HG03571 (cell line): ENCODE data around the gene CTNNA2.

Experiments used
- ATAC-seq: cut with Tn5 transposase; IDR thresholded peaks from one replicate; pipeline ENCODE4 v1.9.1; 2021; ENCODE audit not compliant: unreplicated experiment

Gene CTNNA2

DNA sequence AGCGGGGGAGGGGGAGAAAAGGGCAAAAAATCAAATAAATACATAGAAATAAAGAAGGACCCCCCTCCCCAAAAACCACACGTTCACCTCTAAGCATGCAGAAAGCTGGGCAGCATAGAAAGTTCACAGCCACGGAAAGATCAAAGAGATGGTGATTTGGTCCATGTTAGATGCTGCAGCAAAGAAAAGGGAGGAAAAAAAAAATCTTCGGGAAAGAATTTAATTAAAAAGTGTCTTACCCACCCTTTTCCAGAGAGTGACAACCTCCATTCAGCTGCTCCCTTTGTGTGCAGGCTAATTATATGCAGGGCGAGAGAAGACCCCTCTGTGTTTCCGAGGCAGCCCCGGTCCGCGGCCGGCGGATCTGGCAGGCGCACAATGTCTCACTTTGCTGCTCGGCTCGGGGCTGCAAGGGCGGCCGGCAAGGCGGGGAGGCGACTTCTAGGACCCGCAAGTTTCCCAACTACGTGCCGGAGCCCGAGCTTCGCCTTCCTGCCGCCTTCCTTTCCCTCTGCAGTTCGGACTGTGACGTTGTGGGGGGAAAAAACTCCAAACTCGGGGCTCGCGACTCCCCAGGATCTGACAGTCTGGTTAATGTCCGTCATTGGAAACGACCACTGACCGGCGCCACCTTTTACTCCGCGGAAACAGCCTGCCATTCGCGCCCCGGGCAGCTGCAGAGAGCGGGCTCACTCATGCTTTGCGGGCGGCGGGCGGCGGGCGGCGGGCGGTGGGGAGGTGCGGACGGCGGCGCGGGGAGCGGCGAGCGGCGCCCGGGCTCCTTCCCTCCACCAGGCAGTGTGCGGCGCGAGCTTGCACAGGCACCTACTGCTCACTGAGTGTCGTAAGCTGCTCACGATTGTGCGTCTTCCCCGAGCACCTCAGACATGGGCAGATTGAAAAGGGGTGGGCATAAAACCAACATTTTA is 791.3 kb downstream of the CTNNA2 start, which contains the start of gene LRRTM1:
TSS of gene LRRTM1 (minus strand) at position 844 of the 929 bp plus-strand sequence. CDS start 933 bp downstream, outside the sequence.
- no peak for ATAC-seq

DNA sequence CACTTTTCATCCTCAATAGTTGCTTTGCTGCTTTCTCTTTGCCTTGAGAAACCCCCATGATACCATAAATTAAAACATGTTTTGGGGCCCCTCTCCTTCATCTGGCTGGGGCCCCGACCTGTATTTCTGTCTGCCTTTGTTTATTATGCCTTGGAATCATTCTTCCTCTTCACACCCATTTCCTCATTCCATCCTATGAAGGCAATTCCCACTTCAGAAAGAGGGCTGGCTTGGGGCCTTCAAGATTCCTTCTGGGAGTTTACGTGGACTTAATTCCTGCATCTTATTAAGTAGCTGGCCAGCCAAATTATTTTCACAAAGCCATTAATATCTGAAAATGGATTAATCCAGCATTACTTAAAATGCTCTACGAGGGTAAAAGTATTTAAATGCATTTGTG is 798.5 kb downstream of the CTNNA2 start:
- no peak for ATAC-seq

DNA sequence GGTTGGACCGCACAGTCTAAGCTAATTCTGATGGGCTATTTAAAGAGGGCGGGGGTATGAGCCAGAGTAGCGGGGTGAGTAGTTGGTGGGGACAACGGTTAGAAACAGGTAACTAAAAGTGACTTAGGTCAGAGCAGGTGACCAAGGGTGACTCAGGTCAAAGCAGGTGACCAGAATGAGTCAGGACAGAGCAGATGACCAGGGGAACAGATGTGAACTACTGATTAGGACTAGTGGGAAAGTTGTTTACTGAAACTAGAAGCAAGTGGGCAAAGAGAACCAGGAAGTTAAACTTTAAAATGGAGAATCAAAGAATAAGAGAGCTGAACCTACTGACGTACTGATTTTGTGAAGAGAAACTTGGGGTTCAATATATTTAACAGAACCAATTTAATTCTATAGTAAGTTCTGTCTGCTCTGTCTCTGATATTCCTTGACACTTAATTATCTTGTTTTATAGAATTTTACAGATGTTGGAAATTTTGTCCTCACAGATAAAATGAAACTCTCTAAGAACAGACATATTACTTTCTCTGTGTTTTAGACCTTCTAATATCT is 799.5 kb downstream of the CTNNA2 start:
- no peak for ATAC-seq

DNA sequence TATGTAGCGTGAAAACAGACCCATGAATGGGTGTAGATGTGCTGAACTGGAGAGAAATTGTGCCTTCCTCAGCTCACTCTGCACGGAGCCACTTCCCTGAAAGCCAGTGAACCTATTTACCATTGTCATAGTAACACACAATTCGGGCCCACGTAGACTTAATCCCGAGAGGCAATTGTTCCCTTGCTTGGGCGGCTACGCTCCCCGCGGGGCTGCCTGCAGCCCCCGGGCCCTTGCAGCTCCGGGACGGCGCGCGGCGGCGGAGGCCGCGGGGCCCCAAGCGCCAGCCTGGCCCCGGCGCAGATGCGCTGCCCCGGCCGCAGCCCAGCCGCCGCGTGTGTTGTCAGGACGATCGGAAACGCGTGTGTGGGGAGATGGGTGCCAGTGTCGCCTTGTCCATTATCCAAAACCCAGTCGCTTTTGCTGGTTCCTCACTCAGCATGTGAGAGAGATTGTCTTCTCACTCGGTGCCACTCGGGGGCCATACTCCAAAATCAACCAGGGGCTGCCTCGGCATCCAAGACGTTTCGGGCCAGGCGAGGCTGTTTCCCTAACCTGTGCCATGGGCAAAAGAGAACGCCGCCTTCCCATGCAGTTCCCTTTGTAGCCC is 809.6 kb downstream of the CTNNA2 start:
- no peak for ATAC-seq

DNA sequence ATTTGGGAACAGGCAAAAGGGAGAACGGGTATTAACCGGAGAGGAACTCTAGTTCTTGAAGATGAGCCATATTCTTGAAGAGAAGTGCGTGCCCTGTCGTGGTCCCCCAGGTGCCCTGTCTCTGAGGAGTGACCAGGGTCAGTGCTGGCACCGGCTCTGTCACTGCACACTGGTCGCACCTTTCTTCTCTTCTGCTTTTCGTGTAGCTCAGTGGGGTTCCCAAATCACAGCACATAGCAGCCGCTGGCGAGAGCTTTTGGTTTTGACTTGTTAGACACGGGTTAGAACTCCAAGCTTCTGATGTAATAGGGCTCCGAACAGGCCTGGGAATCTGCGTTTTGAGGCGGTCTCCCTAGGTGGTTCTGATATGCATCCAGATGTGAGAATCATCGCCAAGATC is 810.1 kb downstream of the CTNNA2 start:
- no peak for ATAC-seq

DNA sequence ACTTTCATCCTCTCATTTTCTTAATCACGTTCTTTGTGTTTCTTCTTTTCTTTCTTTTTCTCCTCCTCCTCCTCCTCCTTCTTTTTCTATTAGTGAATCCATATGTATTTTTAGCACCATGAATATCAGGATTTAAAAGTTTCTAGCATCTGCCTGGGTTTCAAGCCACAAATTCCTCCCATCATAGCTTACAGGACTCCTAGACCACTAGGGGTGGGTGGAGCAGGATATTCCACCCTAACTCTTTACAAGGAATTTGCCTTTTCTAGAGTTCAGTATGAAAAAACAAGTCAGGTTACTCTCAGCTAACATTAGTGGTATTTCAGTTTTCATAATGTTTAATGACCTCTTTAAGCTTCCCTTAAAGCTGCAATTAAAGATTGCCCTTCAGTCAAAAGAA is 810.8 kb downstream of the CTNNA2 start:
- ATAC-seq: no peak

DNA sequence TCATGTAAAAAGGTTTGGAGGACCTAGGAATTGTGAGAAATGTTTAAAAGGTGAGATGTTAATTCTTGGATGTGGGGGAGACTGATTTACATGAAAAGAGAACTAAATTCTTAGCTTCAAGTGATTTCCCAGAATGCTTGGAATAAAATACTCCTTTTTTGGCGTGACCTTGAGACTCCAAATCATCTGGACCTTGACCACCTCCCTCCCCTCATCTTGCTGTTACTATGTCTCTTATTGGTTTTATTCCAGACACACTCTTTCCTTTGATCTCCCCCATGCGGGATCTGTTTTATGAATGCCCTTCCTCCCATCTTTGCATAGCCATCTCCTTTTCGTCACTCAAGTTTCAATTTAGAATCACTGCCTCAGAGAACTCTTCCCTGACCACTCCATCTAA is 811.7 kb downstream of the CTNNA2 start:
- ATAC-seq: no peak

DNA sequence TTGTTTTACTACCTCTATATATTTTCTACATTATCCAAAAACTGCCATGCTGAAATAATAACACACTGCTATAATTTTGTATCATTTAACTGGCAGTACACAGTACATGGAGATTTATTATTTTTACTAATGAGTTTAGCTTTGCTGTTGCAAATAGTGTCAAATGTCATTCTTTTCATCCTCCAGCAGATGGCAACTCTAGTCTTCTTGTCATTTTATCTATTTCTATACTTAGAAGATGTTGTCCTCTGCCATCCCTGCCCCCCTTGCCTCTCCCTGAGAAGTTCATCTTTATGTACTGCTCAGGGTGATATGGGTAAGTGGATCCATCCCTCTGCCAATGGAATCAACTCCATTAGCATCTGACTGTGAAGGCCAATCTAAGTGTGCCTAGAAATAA is 813.4 kb downstream of the CTNNA2 start:
- no peak for ATAC-seq

DNA sequence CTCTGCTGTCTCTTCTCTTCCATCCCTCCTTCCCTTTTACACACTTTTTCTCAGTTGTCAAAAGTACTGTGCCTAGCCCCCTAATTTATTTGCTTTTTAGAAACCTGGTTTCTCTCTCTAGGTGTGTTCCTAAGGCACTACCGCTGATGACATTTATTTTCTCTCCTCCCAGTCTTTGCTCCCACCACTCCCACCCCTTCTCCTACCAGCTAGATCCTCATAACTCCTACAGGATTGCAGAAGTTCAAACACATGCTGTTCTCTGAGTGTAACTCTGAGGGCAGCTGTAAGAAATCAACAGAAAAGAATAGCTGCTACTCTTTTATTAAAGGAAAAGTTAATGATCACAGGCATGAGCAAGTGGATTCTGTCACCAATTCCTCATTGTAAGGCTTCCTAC is 814.0 kb downstream of the CTNNA2 start:
- ATAC-seq: no peak

DNA sequence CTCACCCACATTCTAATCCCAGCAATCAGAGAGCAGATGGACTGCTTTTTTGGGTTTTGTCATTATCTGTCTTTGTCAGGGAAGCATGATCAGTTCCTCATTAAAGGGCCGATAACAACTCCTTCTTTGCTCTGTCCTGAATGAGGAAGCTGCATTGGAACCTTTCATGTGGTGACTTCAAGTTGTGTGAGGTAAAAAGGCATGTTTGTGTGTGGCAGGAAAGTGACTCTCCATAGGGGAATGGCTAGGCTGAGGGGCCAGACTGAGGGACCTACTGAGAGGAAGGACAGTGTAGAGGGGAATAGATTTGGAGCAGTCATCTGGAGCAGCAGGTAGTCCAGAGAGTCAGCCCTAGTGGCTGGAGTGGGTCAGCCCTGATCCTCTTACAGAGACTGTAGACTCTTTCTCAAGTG is 815.3 kb downstream of the CTNNA2 start:
- no peak for ATAC-seq

DNA sequence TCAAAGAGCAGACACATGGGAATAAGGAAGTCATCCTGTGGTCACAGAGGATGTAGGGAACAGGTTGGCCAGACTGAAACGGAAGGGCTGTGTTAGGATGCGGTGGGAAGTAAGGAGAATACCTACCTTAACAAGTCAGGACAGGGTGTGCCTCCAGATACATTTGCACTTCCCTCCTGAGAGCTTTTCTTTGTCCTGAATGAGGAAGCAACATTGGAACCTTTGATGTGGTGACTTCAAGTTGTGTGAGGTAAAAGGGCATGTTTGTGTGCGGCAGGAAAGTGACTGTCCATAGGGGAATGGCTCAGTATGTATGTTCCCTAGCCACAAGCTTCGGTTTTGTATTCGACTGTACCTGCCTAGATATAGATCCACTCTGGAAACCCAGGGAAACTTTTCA is 816.6 kb downstream of the CTNNA2 start:
- no peak for ATAC-seq

DNA sequence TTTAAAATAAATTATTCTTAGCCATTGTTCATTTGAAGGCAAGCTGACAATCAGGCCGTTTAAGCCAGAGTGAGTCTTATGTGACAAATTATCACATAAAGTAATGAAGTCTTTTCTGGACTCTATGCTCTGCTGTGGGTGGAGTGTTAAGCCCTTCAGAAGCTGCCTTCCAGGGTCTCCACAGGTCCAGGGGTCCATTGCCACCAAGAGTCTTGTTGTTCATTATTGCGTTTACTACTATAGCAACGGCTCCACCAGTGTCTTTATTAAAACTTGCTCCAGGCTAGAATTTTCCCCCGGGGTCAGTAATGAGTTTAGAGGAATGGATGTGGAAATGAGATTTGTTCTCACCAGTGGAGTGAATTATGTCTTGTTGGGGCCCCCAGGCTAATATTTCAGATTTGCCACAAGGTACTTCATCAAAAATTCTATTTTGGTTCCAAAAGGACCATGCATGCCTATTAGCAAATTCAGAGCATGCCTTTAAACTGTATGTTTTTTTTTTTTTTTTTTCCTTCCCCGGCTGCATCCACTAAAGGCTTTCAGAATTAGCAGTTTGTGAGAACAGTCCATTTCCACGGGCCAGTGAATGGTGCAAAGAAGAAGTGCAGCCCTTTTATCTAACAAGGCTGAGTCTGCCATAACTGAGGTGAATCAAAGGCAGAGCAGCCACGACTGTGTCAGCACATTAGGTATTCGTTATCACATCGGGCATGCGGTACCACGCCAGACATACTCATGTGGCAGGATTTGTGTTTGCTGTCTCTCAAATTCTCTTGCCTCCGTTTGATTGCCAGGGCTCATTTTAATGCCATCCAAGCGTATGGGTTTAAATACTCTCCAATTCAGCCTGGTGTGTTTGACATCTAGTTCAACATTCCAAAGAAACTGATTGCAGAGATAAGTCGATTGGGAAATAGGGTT is 817.9 kb downstream of the CTNNA2 start:
- ATAC-seq: no peak

DNA sequence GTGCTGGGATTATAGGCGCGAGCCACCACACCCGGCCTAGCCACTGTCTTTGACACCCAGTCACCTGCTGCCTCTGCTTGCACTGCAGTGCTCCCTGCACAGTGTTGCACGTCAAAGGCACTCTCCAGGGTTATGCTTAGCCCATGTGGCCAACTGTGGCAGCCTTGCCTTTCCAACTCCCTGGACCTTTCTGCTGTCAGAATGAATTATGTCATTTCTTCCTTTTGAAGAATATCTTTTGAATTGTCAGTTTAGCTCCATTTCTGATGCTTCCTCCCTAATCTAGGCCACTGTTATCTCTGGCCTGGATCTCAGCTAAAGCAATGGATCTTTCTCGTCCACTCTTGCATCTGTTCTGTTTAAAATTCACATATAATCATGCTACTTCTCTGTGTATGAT is 821.0 kb downstream of the CTNNA2 start:
- ATAC-seq: no peak

DNA sequence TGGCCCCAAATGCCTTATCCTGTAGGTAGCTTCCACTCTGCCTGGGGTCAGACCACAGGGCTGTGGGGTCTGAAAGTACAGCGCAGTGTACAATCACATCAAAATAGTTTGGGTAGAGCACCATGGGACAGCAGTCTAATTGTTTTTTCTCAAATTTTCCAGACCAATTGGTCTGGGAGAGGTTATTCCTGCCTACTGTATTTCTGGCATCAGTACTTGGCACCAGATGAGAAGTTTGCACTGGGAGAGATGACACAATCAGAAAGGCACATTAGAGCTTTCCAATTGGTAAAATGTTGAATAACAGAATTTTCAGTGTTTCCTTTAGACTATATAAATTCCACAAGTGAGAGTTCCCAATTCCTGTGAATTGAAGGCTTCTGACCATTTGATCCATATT is 822.6 kb downstream of the CTNNA2 start:
- no peak for ATAC-seq

DNA sequence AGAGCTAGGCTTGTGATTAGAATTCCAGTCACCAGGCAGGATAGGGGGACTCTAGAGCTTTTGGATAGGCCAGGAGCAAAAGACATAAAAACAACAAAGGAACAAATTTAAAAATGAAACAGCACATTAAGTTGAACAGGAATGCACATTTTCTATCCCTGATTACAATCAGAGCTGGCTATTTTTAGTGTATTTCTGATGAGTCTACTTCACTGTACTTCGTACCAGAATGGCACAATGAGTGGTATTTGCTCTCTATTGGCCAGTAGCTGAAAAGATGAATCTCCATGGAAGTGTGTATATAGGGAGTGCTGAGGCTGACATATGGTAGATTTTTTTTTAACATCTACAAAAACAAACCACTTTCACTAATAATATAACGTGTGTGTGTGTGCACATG is 825.9 kb downstream of the CTNNA2 start:
- ATAC-seq: no peak

DNA sequence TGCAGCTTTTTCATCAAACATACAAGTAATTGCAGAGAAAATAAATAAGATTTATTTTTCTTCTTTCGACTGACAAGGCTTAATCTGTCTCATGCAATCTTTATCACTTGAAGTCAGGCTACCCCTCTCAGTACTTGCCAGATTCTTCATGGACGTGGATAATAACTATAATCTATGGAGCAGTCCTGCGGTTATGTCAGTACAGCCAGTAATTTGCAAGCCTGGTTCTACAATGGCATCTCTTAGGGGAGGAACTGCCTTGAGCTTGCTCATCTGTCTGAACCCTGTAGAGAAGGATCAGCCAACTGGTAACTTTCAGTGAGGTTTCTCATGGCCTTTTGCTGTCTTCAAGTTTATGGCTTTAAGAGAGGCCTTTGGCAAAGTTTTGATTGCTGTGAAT is 827.2 kb downstream of the CTNNA2 start:
- no peak for ATAC-seq

DNA sequence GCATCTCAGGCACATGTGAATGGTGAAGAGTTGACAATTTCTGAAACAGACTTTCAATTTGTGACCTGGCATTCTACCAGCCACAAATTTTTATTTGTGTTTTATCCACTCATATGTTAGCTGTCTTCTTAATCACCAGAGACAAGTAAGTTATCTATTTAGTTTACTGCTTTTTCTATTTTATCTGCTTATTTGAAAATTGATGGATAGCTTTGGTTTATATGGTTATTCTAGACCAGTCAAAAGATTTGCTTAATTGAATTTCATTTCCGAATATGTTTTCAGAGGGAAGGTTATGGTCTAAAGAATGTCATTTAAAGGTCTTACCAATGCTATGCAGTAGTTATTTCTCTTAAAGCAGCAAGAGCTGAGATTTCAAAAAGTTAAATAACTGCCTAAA is 835.2 kb downstream of the CTNNA2 start:
- no peak for ATAC-seq

DNA sequence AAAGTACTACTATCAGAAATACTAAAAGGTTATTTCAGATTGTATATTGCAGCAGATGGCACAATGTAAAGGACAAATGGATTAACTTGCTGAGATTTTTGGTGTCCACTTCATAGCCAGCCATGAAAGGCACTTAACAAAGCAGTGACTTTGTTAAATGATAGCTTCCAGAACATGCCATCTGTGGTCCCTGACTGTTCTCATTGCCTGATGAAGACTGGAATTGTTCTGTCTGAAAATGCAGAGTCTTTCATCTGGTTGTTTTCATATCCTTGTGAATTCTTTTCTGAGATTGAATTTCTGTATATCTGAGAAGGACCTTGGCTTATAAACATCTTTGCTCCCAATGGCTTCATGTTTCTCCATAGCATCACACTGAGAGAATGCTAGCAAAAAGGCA is 836.1 kb downstream of the CTNNA2 start:
- no peak for ATAC-seq

DNA sequence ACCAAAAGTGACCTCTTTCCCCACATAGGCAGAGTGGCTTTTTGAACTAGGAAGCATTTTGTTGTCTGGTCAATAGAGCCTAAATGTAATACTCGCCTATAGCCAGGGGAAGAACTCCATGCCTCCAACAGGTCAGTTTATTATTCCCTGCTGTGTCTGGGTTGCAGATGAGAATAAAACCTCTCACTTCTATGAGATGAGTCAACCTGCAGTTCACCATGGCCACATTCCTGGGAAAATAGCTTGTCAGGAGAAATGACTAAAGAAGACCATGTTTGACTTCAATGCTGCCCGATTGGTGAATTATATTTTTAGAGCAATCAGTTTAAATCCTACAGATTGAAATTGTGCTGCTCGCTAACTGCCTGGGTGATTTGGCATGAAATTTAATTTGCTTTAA is 838.4 kb downstream of the CTNNA2 start:
- ATAC-seq: no peak

DNA sequence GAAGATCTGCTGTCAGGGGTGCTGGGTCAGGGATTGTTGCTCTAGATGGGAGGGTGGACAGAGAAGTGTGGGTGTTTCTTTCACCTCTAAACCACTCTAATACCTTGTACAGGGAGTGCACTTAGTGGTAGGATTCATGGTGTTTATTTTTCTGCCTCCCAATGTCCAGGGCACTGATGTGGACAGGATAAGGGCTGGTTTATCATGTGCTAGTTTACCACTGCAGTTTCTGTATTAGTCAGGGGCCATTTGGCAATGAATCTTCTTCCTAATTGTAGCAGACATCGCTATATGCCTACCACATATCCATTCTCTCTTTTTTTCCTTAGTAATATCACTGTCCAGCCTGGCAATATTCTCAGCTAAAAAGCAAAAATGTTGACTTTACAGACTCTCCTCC is 842.0 kb downstream of the CTNNA2 start:
- ATAC-seq: no peak

DNA sequence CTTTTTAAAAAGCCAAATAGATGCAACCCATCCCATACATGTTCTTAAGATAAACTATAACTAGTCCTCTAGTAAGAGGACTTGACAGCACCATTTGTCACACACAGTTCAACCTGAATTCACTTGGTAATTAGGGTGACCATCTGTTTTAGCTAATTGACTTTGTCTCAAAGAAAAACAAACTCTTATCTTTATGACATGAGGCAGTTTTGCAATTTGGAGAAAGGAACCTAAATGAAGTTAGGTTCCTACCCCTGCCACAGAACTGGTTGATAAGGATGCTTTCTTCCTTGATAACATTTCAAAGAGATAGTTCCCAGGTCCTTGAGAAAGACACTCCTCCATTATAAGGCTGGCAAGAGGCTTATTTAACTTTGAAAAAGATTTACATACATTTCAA is 849.1 kb downstream of the CTNNA2 start:
- no peak for ATAC-seq
